Astrocyte (in vitro differentiated cells and primary cell): ENCODE measurements around the gene SOX13.

Experiments used
- CTCF ChIP-seq: IDR thresholded peaks from 2 replicates; pipeline ENCODE4 v1.5.1; 2011; ENCODE audit warnings: low read depth, mild to moderate bottlenecking, inconsistent platforms, low read length, moderate library complexity; ENCODE audit not compliant: insufficient read depth
- EZH2 ChIP-seq: IDR thresholded peaks from 2 replicates; pipeline ENCODE4 v1.6.1; 2012; ENCODE audit warnings: mild to moderate bottlenecking, low read length, inconsistent platforms; ENCODE audit not compliant: insufficient read depth

GRCh38 chr1:204112876-204113730 lies 40.2 kb downstream of the SOX13 start:
- TF ChIP-seq EZH2 (no peak), CTCF (no peak)
